ENCODE results near the gene LVRN. TPM values are rescaled to one million over a fixed set of nuclear protein-coding genes. Genes with fewer than 3 reads are reported as not detected.

LVRN gene
- total RNA-seq, 4 donors from 2014 or later, result 0.23 to 3.7 (median 0.99) TPM

GRCh38 chr5:115930630-115931337 lies 31.5 kb upstream of the LVRN start:
- WGBS, result 93% methylated on average over 4 of the region's 4 CpGs
- no peaks in the 10 kb centered on the region for H3K36me3 ChIP-seq
- no peak for TF ChIP-seq POLR2A (IDR thresholded peaks at IDR 0.05)
- TF ChIP-seq EP300 (IDR thresholded peaks at IDR 0.05), result no peak
- no peak for TF ChIP-seq POLR2AphosphoS5 (IDR thresholded peaks at IDR 0.05)
- no peak for TF ChIP-seq CTCF (IDR thresholded peaks at IDR 0.05)

GRCh38 chr5:115932991-115933390 lies 29.3 kb upstream of the LVRN start:
- 92% methylated on average over 6 of the region's 6 CpGs for WGBS
- TF ChIP-seq CTCF (IDR thresholded peaks at IDR 0.05) (no peak), POLR2A (IDR thresholded peaks at IDR 0.05) (no peak), EP300 (IDR thresholded peaks at IDR 0.05) (no peak), POLR2AphosphoS5 (IDR thresholded peaks at IDR 0.05) (no peak)

More at GRCh38 chr5:115930630-115931337, 31.5 kb upstream of the LVRN start:
- H3K4me1 ChIP-seq, result no peaks in the 10 kb centered on the region
- no peak overlapping the region for H3K4me3 ChIP-seq
- H3K9me3 ChIP-seq, result no peaks in the 10 kb centered on the region
- no peaks in the 10 kb centered on the region for H3K27me3 ChIP-seq
- no peak overlapping the region for H3K27ac ChIP-seq
- no peak for DNase-seq (ENCODE audit: low spot score in 2 of 2)

GRCh38 chr5:115934388-115934974 lies 27.8 kb upstream of the LVRN start:
- Histone ChIP-seq H3K36me3 (no peaks in the 10 kb centered on the region), H3K4me3 (no peak overlapping the region), H3K27me3 (no peaks in the 10 kb centered on the region), H3K4me1 (no peaks in the 10 kb centered on the region), H3K27ac (no peak overlapping the region), H3K9me3 (no peaks in the 10 kb centered on the region)
- WGBS, result 89% methylated on average over 10 of the region's 10 CpGs
- TF ChIP-seq EP300 (IDR thresholded peaks at IDR 0.05), result no peak
- no peak for TF ChIP-seq CTCF (IDR thresholded peaks at IDR 0.05)
- TF ChIP-seq POLR2A (IDR thresholded peaks at IDR 0.05), result no peak
- no peak for TF ChIP-seq POLR2AphosphoS5 (IDR thresholded peaks at IDR 0.05)
- no peak for DNase-seq (ENCODE audit: low spot score in 2 of 2)

More at GRCh38 chr5:115932991-115933390, 29.3 kb upstream of the LVRN start:
- Histone ChIP-seq H3K27ac (no peak overlapping the region), H3K4me3 (no peak overlapping the region), H3K36me3 (no peaks in the 10 kb centered on the region), H3K9me3 (no peaks in the 10 kb centered on the region), H3K4me1 (no peaks in the 10 kb centered on the region), H3K27me3 (no peaks in the 10 kb centered on the region)
- no peak for DNase-seq (ENCODE audit: low spot score in 2 of 2)

GRCh38 chr5:115936031-115936430 lies 26.2 kb upstream of the LVRN start:
- Histone ChIP-seq H3K4me1 (no peaks in the 10 kb centered on the region), H3K4me3 (no peak overlapping the region), H3K27ac (no peak overlapping the region), H3K9me3 (no peaks in the 10 kb centered on the region), H3K36me3 (no peaks in the 10 kb centered on the region), H3K27me3 (no peaks in the 10 kb centered on the region)
- TF ChIP-seq CTCF (IDR thresholded peaks at IDR 0.05) (no peak), POLR2AphosphoS5 (IDR thresholded peaks at IDR 0.05) (no peak), POLR2A (IDR thresholded peaks at IDR 0.05) (no peak), EP300 (IDR thresholded peaks at IDR 0.05) (no peak)
- no peak for DNase-seq (ENCODE audit: low spot score in 2 of 2)
- WGBS, result 88% methylated on average over 1 of the region's 1 CpG

GRCh38 chr5:115939059-115939458 lies 23.2 kb upstream of the LVRN start:
- DNase-seq (ENCODE audit: low spot score in 2 of 2), result no peak
- Histone ChIP-seq H3K4me3 (no peak overlapping the region), H3K27me3 (no peaks in the 10 kb centered on the region), H3K9me3 (peaks cover 4% of the 10 kb centered on the region), H3K4me1 (no peaks in the 10 kb centered on the region), H3K27ac (no peak overlapping the region), H3K36me3 (no peaks in the 10 kb centered on the region)
- WGBS, result 51% methylated on average over 4 of the region's 4 CpGs
- TF ChIP-seq CTCF (IDR thresholded peaks at IDR 0.05) (no peak), EP300 (IDR thresholded peaks at IDR 0.05) (no peak), POLR2A (IDR thresholded peaks at IDR 0.05) (no peak), POLR2AphosphoS5 (IDR thresholded peaks at IDR 0.05) (no peak)
